Testis (tissue), 3 donors: ENCODE data around the gene KDM6B. TPM values are rescaled to one million over a fixed set of nuclear protein-coding genes. Genes with fewer than 3 reads are reported as not detected.

ENCODE experiments used
- DNase-seq: peaks from one replicate; pipeline ENCODE4 v3.0.0-alpha.2; 2019
- H3K27ac ChIP-seq, 2 donors: fragments of 200-600 bp; sonication (generic); one replicate each; pipeline ENCODE4 v1.5.1; 2019
- H3K27me3 ChIP-seq: fragments of 200-600 bp; sonication (generic); one replicate; pipeline ENCODE4 v1.5.1; 2019
- H3K36me3 ChIP-seq: fragments of 200-600 bp; sonication (generic); one replicate; pipeline ENCODE4 v1.5.1; 2017; ENCODE audit warnings: low read depth; ENCODE audit errors: missing control alignments
- H3K4me1 ChIP-seq: fragments of 200-600 bp; sonication (generic); one replicate; pipeline ENCODE4 v1.5.1; 2019
- H3K4me3 ChIP-seq, 2 donors: fragments of 200-600 bp; sonication (generic); one replicate each; pipeline ENCODE4 v1.5.1; 2017 to 2019
- H3K9me3 ChIP-seq: fragments of 200-600 bp; sonication (generic); one replicate; pipeline ENCODE4 v1.5.1; 2017
- CTCF ChIP-seq, 3 experiments: fragments of 450-650 bp in 2 of 3; fragments of 200-600 bp in 1 of 3; sonication (generic) in 1 of 3; IDR thresholded peaks; one replicate each; pipeline ENCODE4 v1.5.1; 2016 to 2019; ENCODE audit warnings: antibody characterized with exemption in 3 of 3, mild to moderate bottlenecking in 2 of 3, moderate library complexity in 1 of 3
- POLR2A ChIP-seq: fragments of 450-650 bp; IDR thresholded peaks from one replicate; pipeline ENCODE4 v1.6.1; 2017; ENCODE audit warnings: antibody characterized with exemption, mild to moderate bottlenecking, moderate library complexity
- WGBS, 2 donors: methylation state at CpG; one replicate each; pipeline ENCODE4 v1.1.5; 2018; 5-methylcytosine and 5-hydroxymethylcytosine counted together
- intact Hi-C: fragments of 100-400 bp; cut with DNase I; formaldehyde crosslinking; loops from one replicate; pipeline ENCODE4 v1.15.1; 2023; ENCODE audit warnings: low total_unique reads
- polyA plus RNA-seq: library from polyadenylated mRNA; stranded (reverse); fragments of 350-450 nt; fragmentation: Illumina TruSeq; extraction: RNeasy Lipid Tissue Mini Kit (QIAGEN cat#74804); gene quantifications from one replicate; pipeline ENCODE4 v1.2.3, GENCODE V29; 2014; ENCODE audit warnings: low read depth, low replicate concordance; ENCODE audit not compliant: insufficient read depth
- total RNA-seq, 2 donors: library from RNA; depleted of rRNA; stranded (reverse); fragments of >200 nt; gene quantifications; one replicate each; pipeline ENCODE4 v1.2.3, GENCODE V29; 2016

Gene KDM6B
- total and polyA plus RNA-seq, 3 donors from 2014 or later: 27.8 to 41.8 (median 38.0) TPM

GRCh38 chr17:7873051-7873450 is 39.0 kb downstream of the KDM6B start:
- WGBS, 2 donors: 48 to 58% methylated on average over 4 of the region's 4 CpGs
- H3K4me3 ChIP-seq: no peak overlapping the region

GRCh38 chr17:7875804-7876370 is 41.9 kb downstream of the KDM6B start:
- intact Hi-C loops: no loop called here
- TF ChIP-seq POLR2A (no peak), CTCF (IDR thresholded peaks at IDR 0.05) (no peak)
- no peak overlapping the region for H3K27ac ChIP-seq
- no peaks in the 10 kb centered on the region for H3K36me3 ChIP-seq
- no peaks in the 10 kb centered on the region for H3K9me3 ChIP-seq
- no peak overlapping the region for H3K4me3 ChIP-seq
- no peaks in the 10 kb centered on the region for H3K27me3 ChIP-seq
- 84 to 92% methylated on average over 2 of the region's 2 CpGs for WGBS, 2 donors
- DNase-seq: no peak
- H3K4me1 ChIP-seq: no peaks in the 10 kb centered on the region

More at GRCh38 chr17:7873051-7873450, 39.0 kb downstream of the KDM6B start:
- TF ChIP-seq POLR2A: no peak
- no peak for TF ChIP-seq CTCF (IDR thresholded peaks at IDR 0.05)
- H3K27me3 ChIP-seq: no peaks in the 10 kb centered on the region
- no peak overlapping the region for H3K27ac ChIP-seq
- no peak for DNase-seq
- intact Hi-C loops: no loop called here
- no peaks in the 10 kb centered on the region for H3K36me3 ChIP-seq
- H3K4me1 ChIP-seq: no peaks in the 10 kb centered on the region
- H3K9me3 ChIP-seq: no peaks in the 10 kb centered on the region

GRCh38 chr17:7878234-7878633 is 44.2 kb downstream of the KDM6B start:
- TF ChIP-seq POLR2A: no peak
- no peak for TF ChIP-seq CTCF (IDR thresholded peaks at IDR 0.05)
- no peak for DNase-seq
- H3K4me1 ChIP-seq: peaks cover 4% of the 10 kb centered on the region
- no peaks in the 10 kb centered on the region for H3K27me3 ChIP-seq
- H3K4me3 ChIP-seq: no peak overlapping the region
- no peak overlapping the region for H3K27ac ChIP-seq
- no peaks in the 10 kb centered on the region for H3K9me3 ChIP-seq
- no peaks in the 10 kb centered on the region for H3K36me3 ChIP-seq
- 86 to 94% methylated on average over 7 of the region's 7 CpGs for WGBS, 2 donors
- intact Hi-C loops: no loop called here

- H3K9me3 ChIP-seq: no peaks in the 10 kb centered on the region
- intact Hi-C loops: no loop called here
- no peak overlapping the region for H3K4me3 ChIP-seq
- no peak for TF ChIP-seq CTCF (IDR thresholded peaks at IDR 0.05)
- no peak for TF ChIP-seq POLR2A
- H3K27ac ChIP-seq: no peak overlapping the region
- peaks cover 11% of the 10 kb centered on the region for H3K4me1 ChIP-seq
- no peak for DNase-seq
- H3K27me3 ChIP-seq: no peaks in the 10 kb centered on the region
- 86 to 92% methylated on average over 3 of the region's 3 CpGs for WGBS, 2 donors
- H3K36me3 ChIP-seq: no peaks in the 10 kb centered on the region
Observed at GRCh38 chr17:7880076-7880868, 46.3 kb downstream of the KDM6B start.
